Stimulated activated CD8-positive, alpha-beta memory T cell treated with anti-CD3 and anti-CD28 coated beads, Interleukin-12 subunit alpha, Interleukin-12 subunit beta, amount 100 ng/mL, for 24 hours (primary cell): ENCODE measurements around the gene CHI3L2.

Source experiments
- DNase-seq: peaks from one replicate; pipeline ENCODE4 v3.0.0-alpha.2; 2020; ENCODE audit errors: extremely low read depth

Gene CHI3L2

DNA sequence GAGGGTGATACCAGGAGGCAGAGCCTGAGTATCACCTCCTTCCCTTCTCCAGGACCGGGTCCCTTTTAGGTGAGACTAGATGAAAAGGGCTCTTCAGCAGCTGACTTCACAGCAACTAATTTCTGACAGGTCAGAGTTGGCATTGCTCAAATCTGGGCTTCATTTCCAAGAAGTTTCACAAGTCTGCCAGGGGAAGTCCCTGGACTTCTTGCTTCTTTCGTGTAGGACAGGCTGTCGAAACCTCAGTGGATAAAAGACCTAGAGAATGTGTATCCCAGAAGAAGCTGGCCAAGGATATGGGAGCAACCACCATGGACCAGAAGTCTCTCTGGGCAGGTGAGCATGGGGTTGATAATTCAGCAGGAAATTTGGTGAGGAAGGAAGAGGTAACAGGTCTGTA lies at the start of gene CHI3L2:
TSS of gene CHI3L2 (plus strand) at position 280 of the 400 bp plus-strand sequence. CDS start at position 297, 17 bp downstream.
- no peak for DNase-seq

DNA sequence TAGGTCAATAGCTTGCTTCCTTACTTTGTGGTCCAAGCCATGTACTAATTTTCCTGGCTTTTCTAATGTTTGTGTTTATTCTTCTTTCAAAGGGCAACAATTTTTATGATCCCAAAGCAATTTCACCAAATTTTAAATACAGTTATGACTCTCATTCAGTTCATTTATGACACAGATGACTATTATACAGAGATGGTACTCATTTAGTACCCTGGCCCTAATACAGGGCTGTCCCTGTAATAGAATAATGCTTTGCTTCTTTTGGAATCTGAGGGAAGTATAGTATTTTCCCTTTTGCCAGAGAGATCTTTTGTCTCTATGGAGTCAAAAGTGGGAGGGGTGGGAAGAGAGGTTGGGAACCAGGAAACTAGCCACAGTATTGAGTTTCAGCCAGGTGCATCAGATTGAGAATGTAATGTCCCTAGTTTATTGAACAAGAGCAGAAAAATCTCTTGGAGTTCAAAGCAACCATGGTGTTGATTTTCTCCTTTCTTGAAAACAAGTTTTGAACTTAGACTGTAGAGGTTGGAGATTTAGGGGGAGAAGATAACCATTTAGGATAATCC lies 47.5 kb upstream of the CHI3L2 start:
- DNase-seq: no peak

DNA sequence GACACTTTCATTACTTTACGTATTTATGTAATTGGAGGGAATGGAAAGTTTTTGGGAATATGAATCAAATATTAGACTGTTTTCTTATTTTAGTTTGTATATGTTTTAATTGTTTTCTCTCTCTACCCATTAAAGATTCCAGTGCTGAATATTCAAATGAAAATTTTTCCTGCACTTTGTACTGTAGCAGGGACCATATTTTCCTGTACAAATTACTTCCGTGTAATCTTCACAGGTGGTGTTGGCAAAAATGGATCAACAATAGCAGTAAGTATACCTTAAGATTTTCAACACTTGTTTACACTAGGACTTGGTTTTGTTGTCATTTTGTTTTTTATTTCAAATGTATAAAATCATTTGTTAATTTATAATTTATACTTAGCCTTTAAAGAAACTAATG lies 45.5 kb upstream of the CHI3L2 start:
- DNase-seq: no peak

DNA sequence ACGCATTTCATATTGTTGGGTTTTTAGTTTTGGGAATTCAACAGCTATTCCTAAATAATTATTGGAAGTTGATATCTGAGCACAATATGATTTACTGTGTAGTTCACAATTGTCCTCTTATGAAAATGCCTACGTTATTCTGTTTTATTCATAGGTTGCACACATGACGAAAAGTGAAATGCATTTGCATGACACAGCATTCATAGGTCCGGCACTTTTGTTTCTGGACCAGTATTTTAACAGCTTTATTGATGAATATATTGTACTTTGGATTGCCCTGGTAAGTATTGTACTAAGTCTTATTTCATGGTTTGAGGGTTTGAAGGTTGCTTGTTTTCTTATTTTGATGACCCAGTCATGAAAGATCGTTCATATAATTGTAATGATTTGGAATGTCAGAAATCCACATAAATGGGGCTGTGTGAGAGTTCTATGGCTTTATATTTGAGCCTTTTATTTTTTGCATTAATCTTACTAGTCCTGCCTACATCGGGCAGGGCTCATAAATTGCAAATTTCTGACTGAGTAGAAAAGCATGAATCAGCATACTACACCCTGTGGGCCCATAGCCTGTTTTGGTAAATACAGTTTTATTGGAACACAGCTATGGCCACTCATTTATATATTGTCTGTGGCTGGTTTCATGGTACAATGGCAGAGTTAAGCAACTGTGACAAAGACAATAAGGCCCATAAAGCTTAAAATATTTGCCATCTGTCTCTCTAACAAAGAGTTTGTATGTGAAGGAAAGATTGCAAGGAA lies 44.0 kb upstream of the CHI3L2 start:
- no peak for DNase-seq

- no peak for DNase-seq
Measured at GRCh38 chr1:111184663-111185062, 42.9 kb upstream of the CHI3L2 start.

- no peak for DNase-seq
Measured at GRCh38 chr1:111190931-111191451, 36.5 kb upstream of the CHI3L2 start.

DNA sequence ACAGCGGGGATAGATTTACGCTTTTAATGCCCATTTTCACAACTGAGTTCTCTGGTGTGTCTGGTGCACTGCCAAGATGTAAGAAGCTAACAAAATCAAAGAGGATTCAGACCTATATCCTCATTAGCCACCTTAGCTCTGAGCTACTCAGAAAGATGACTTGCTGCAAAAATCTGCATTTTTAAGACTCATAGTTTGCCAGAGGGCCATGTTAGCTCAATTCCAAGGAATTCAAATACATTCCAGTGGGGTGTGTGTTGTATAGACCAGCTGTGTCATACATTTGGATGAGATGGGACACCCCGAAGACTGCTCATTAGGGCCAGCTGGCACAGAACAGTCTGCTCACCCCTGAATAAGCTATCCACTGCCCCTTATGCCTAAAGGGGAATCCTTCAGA lies 36.0 kb upstream of the CHI3L2 start:
- DNase-seq: no peak

DNA sequence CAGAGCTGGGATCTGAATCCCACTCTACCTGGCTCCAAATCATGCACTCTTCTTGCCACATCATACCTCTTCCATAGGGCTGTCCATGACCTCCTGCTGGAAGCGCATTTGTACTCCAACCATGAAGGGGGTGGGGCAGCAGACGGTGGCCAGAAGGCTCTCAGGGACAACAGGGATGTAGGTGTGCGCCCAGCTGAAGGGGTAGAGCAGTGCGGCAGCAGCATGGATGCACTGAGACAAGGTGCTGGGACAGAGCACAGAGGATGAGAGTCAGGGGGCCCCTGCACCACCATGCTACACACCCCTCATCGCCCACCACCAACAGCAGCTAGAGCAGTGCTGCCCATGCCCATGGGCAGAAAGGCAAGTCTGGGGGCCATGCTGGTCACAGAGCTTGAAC lies 35.4 kb upstream of the CHI3L2 start:
- DNase-seq: no peak

DNA sequence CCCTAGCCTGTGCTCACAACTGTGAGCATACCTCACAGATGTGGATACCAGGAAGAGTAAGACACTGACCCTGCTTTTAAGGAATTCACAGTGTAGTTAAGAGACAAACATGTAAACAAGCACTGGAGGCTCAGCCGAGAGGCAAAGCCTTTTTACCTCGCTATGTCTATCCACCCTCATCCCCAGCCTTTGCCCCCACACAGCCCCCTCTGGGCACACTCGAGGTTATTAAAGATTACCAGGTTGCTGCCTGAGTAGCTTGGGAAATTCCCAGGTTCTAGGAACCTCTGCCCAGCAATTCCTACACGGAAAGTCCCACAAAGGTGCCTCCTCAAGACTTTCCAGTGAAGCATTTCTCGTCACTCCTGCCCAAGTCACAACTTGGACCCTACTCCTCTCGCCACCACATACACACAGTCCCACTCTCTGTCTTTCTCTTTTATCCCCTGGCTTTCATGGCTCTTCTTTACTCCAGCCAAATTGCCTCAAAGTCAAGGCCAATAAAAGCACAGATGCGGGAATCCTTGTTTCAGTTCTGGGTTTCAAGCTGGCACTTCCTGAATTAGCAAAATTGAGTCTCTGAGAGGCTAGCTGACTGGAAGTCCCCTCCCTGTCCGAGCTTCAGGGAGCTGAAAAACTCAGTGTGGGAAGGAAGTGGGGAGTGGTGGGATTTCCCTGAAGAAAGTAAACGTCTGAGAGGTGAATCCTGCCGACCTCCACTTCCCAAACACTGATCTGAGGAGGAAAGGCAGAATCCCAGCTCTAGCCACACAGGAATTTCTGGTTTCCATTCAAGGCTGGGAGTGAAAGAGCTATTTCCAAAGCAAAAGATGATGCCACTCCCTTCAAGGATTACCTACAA lies 34.6 kb upstream of the CHI3L2 start:
- no peak for DNase-seq

- no peak for DNase-seq
Measured at GRCh38 chr1:111193712-111194480, 33.6 kb upstream of the CHI3L2 start.

DNA sequence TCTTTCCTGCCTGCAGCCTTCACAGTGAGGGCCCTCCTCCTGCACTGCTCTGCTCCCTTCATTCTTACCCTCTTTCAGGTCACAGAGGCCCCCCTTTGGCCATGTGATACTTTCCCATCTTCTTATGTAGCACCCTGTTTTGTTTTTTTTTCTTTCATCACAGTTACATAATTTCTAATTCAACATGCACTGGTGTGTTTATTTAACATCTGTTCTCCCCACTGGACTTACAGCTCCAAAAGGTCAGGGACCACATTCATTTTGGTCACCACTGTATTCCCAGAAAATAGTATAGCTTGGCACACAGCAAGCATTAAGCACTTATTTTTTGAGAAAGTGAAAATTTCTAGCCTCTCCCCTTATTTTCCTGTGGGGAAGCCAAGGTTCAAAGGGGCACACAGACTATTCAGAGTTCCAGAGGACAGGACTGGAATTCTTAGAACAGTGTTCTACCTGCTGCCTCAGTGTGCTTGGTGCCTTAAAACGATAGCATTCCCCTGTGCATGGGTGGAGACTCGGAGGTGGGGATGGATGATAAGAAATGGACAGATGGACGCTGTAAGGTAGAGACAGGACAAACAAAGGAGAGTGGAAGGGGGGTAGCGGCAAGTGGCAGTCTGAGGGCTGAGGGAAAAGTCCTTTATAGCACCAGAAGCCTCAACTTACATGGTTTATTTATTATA lies 32.4 kb upstream of the CHI3L2 start:
- no peak for DNase-seq

- DNase-seq: no peak
Measured at GRCh38 chr1:111196213-111196612, 31.3 kb upstream of the CHI3L2 start.

GRCh38 chr1:111197598-111198284 lies 29.8 kb upstream of the CHI3L2 start:
- DNase-seq: no peak

DNA sequence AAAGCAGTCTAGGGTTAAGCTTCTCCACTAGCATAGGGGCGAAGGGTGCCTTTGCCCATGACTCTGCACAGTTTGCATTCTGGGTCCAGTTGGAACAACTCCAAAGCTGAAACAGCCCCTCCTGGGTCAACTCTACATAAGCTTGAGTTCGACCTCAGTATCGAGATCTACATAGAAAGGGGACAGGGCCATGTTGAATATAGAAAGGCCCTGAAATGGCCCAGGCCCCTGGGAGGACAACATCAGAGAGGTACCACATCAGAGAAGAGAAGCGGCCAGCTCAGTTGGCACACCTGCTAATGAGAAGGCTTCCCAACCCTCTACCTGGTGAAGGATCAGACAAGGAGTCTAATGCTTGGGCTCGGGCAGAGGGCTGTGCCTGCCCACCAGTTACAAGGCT lies 28.7 kb upstream of the CHI3L2 start:
- no peak for DNase-seq

DNA sequence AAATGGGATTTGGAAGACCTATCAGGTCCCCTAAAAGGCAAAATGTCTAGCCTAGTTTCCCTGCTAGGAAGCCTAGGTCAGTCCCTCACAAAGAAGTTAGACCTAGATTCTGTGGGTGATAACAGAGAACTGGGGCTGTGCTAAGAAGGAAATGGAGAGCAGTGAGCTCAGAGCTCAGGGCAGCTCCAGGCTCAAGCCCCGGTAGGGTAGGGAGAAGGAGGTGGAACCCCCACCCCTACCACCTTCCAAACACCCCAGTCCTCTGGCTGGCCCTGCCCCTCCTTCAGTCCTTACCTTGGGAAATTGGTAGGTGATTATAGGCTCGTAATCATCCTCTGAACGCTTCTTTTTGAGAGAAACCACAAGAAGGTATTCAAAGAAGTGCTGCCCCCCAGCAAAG lies 28.2 kb upstream of the CHI3L2 start:
- no peak for DNase-seq

GRCh38 chr1:111199881-111200801 lies 27.4 kb upstream of the CHI3L2 start, which contains the start of gene DENND2D:
TSS of gene DENND2D (minus strand) at chr1:111200646. CDS start at chr1:111200459, 187 bp downstream.
- peak; percentile 43 for DNase-seq

DNA sequence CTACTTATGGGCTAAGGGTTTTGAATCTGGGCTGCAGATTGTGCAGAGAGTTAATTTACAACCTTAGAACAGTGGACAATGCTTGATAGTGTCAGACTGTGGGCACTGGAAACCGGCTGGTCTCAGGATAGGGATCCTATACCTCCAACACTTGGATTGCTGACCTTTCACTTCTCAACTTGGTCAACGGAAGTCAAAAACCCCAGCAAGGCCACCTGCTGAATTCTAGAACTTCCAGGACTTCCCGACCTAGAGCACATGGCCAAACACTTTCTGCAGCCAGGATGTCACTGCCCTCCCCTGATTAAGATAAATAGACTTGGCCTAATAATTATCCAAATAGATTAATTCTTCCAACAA lies 26.7 kb upstream of the CHI3L2 start:
- DNase-seq: no peak

- DNase-seq: no peak
Measured at GRCh38 chr1:111201275-111202090, 26.0 kb upstream of the CHI3L2 start.

DNA sequence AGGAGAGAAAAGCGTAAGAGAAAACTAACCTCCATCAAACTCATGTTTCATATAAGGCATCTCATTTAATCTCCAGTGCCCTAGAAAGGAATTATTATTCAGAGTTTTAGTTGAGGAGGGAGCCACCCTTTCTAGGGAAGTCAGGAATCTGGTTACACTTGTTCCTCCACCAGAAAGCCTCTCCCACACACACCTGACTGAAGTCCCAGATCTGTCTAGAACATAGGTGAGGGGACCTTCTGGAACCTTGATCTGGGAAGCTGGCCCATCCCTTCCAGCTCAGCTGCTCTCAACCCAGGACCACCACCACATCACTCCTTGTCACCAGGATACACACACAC lies 25.2 kb upstream of the CHI3L2 start:
- no peak for DNase-seq
